GM10248 (cell line): ENCODE results near the gene GRM8.

Experiments used
- CTCF ChIA-PET: fragments of 300-600 bp; sonication (Branson Sonifier 250); formaldehyde crosslinking; extraction: SDS; loops from one replicate; lab custom pipeline; 2021; ENCODE audit warnings: antibody characterized with exemption; lab: Yijun Ruan, JAX
- POLR2A ChIA-PET: fragments of 350-650 bp; sonication (Branson Sonifier 250); formaldehyde crosslinking; extraction: SDS; loops from one replicate; lab custom pipeline; 2020; ENCODE audit warnings: antibody characterized with exemption; lab: Yijun Ruan, JAX
- DNase-seq: peaks from one replicate; pipeline ENCODE4 v3.0.0; 2012; ENCODE audit errors: extremely low spot score
- TF ChIP-seq, protein P1 (sequence below): IDR thresholded peaks from 2 replicates; pipeline ENCODE4 v1.5.1; 2012; ENCODE audit warnings: mild to moderate bottlenecking, low read depth; ENCODE audit errors: extremely low read depth, missing control alignments, control extremely low read depth

The GRM8 gene

DNA sequence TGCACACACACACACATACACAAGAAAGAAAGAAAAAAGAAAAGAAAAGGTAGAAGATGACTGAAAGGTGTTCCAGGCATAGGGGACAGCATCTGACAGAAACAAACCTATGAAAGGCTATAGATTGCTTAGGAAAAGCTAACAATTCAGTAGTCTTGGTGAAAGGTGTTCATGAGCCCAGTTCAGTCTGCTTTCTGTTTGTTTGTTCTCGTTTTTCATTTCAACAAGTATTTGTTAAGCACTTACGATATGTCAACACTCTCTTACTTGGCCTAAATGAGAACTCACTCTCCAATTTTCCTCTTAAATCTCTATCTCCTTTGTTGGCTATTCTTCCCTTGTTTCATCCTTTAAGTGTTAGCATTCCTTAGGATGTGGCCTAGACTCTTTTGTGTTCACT is 133.2 kb downstream of the GRM8 start:
- CTCF ChIA-PET = interaction anchor here (1.2 to 1.6 kb wide), 3 partner anchors 9 to 22 kb away, joined by 3 to 4 read pairs (median 3); no protein-coding TSS in a partner anchor
- DNase-seq = no peak
- TF ChIP-seq, protein P1, sequence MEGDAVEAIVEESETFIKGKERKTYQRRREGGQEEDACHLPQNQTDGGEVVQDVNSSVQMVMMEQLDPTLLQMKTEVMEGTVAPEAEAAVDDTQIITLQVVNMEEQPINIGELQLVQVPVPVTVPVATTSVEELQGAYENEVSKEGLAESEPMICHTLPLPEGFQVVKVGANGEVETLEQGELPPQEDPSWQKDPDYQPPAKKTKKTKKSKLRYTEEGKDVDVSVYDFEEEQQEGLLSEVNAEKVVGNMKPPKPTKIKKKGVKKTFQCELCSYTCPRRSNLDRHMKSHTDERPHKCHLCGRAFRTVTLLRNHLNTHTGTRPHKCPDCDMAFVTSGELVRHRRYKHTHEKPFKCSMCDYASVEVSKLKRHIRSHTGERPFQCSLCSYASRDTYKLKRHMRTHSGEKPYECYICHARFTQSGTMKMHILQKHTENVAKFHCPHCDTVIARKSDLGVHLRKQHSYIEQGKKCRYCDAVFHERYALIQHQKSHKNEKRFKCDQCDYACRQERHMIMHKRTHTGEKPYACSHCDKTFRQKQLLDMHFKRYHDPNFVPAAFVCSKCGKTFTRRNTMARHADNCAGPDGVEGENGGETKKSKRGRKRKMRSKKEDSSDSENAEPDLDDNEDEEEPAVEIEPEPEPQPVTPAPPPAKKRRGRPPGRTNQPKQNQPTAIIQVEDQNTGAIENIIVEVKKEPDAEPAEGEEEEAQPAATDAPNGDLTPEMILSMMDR = no peak
- POLR2A ChIA-PET = no interaction called here

DNA sequence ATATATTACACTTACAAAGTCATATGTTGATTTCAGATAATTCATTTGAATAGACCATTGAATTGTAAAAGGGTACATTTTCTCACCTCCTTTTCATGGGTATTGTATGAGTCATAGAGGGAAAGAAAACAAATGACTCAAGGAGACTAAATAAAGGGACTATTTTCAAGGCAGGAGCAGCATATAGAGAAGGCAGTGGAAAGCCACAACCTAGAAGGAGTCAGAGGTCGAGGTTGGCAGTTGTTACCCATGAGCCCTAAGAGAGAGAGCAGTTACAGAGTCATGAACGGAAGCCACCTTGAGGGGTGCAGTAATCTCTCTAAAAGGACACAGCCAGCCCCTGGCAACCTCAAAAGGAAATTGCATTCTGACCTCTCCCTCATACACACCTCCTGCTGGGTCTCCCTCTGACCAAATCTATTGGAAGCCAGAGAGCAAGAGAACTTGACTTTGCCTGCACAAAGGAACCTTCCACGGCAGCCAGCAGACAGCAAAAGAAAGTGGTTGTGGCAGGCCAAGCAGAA is 137.9 kb downstream of the GRM8 start:
- ChIA-PET POLR2A (no interaction called here), CTCF (no interaction called here)
- TF ChIP-seq, protein P1 = no peak
- DNase-seq = no peak

DNA sequence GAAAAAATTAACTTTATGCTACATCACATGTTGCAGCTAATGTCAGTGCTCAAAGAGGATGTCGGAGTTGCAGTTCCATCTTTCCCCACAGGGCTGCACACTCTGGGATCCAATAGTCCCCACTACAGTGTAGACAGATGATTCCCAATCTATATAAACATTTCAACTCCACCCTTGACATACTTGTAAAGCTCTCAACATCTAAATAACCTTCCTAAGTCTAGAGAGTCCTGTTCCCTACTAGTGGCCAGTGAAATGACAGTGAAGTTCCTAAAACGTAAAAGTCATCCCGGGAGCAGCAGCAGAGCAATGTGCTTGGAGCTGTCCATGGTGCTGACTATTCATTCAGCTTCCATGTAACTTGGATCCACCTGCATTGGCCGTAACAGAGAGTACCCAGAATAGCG is 145.1 kb downstream of the GRM8 start:
- ChIA-PET CTCF (interaction anchor here (1.3 to 1.8 kb wide), 4 partner anchors 9 to 15 kb away, joined by 3 to 5 read pairs (median 4); no protein-coding TSS in a partner anchor), POLR2A (no interaction called here)
- DNase-seq = peak; percentile 32
- TF ChIP-seq, protein P1 = no peak

DNA sequence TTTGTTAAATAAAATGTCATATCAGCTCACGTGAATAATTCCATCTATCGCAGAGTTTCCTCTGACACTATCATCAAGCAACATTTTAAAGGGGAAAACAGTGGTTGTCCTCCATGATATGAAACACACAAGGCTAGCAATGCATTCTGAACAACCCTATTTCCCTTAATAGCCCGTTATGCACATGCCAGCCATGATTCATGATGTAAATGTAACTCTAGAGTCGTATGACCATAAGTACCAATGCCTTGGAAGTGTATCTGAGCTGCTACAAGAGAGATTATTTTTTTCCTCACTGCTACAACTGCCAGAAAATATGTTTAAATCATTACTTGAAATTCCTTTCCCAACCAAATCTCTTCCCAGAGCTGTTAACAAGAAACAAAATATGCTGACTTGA is 159.4 kb downstream of the GRM8 start:
- ChIA-PET CTCF (no interaction called here), POLR2A (no interaction called here)
- TF ChIP-seq, protein P1 = no peak
- no peak for DNase-seq

DNA sequence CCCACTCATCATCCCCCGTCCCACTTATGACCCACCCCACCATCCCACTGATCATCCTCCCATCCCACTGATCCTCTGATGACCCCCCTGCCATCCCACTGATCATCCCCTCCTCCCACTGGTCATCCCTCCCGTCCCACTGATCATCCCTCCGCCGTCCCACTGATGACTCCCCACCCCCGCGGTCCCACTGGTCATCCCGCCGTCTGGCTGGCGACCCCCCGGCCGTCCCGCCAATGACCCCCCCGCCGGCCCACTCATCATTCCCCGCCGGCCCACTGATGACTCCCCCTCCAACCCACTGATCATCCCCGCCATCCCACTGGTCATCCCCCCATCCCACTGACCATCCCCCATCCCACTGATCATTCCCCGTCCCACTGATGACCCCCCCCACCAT is 161.1 kb downstream of the GRM8 start:
- TF ChIP-seq, protein P1 = no peak
- ChIA-PET POLR2A (no interaction called here), CTCF (interaction anchor here (1.4 kb wide), 1 partner anchor 16 kb away, joined by 4 read pairs; no protein-coding TSS in a partner anchor)
- DNase-seq = peak; percentile 9

DNA sequence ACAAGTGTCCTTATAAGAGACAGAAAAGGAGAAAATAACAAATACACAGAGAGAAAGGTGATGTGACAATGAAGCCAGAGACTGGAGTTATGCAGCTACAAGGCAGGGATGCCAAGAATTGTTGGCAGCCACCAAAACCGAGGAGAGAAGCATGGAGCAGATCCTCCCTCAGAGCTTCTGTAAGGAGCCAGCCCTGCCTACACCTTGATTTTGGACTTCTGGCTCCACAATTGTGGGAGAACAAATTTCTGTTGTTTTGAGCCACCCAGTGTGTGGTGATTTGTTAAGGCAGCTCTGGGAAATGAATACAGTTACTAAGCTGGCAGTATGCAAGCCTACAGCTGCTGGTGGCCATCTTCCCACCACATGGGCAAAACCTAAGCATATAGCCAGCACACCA is 163.6 kb downstream of the GRM8 start:
- ChIA-PET POLR2A (interaction anchor here (0.7 kb wide), 1 partner anchor 1142 kb away, joined by 3 read pairs; no protein-coding TSS in a partner anchor), CTCF (interaction anchor here (1.1 to 4.5 kb wide), 2 partner anchors 9 to 10 kb away, joined by 4 to 21 read pairs; no protein-coding TSS in a partner anchor)

More for the DNA sequence above, 163.6 kb downstream of the GRM8 start:
- DNase-seq = no peak
- TF ChIP-seq, protein P1 = no peak
